ENCODE data around the gene MRGPRG. TPM values are rescaled to one million over a fixed set of nuclear protein-coding genes. Genes with fewer than 3 reads are reported as not detected.

The MRGPRG gene
- polyA plus RNA-seq, 2 of the 4 experiments (the other 2 are of a cell fraction): not detected

GRCh38 chr11:3220521-3221407, 2.2 kb upstream of the MRGPRG start:
- WGBS (ENCODE audit: missing lambda C conversion rate): 33% methylated on average over 18 of the region's 21 CpGs
- no peak overlapping the region for H3K4me2 ChIP-seq
- POLR2A ChIA-PET: no interaction called here
- peaks cover 5% of the 10 kb centered on the region; the same call in 1 of the 3 replicates for H3K4me1 ChIP-seq
- no peak for DNase-seq (ENCODE audit: low read depth in 1 of 2, low spot score in 1 of 2)
- no peak for FAIRE-seq
- H3K4me3 ChIP-seq: no peak overlapping the region
- no peak overlapping the region for H3K27ac ChIP-seq
- no peaks in the 10 kb centered on the region for H3K9me3 ChIP-seq
- CTCF ChIA-PET: interaction anchor here (0.7 to 1.6 kb wide), 2 partner anchors 10 to 231 kb away, joined by 3 read pairs; no protein-coding TSS in a partner anchor
- ATAC-seq: no peak
- TF ChIP-seq HDAC2 (IDR thresholded peaks at IDR 0.05): no peak
- no peak for TF ChIP-seq SMC3 (IDR thresholded peaks at IDR 0.05)
- TF ChIP-seq FOSL2 (IDR thresholded peaks at IDR 0.05): no peak
- no peak for TF ChIP-seq FOSL2 (CRISPR knock-in tag; IDR thresholded peaks at IDR 0.05)
- peak; percentile 32 for TF ChIP-seq ZFP36 (IDR thresholded peaks at IDR 0.05; ENCODE audit: borderline replicate concordance, partially characterized antibody)
- no peak for TF ChIP-seq MAZ (IDR thresholded peaks at IDR 0.05; ENCODE audit: borderline replicate concordance, low read depth, low read length)

- no peak for TF ChIP-seq MAFK (IDR thresholded peaks at IDR 0.05; ENCODE audit: partially characterized antibody)
- TF ChIP-seq ZC3H11A (IDR thresholded peaks at IDR 0.05): no peak
- TF ChIP-seq TFCP2L1 (CRISPR knock-in tag; IDR thresholded peaks at IDR 0.05): no peak
- no peak for TF ChIP-seq ELK1 (IDR thresholded peaks at IDR 0.05; ENCODE audit: low read depth, low read length)
- no peak for TF ChIP-seq CBX8 (IDR thresholded peaks at IDR 0.05)
- no peak for TF ChIP-seq RFX5 (IDR thresholded peaks at IDR 0.05)
- TF ChIP-seq RARB (CRISPR knock-in tag; IDR thresholded peaks at IDR 0.05): no peak
- no peak for TF ChIP-seq E2F6 (IDR thresholded peaks at IDR 0.05; ENCODE audit: borderline replicate concordance, low read depth)
- no peak for TF ChIP-seq NR3C1 (IDR thresholded peaks at IDR 0.05)
- no peak for TF ChIP-seq FOSB (CRISPR knock-in tag; IDR thresholded peaks at IDR 0.05)
- TF ChIP-seq FOXS1 (CRISPR knock-in tag; IDR thresholded peaks at IDR 0.05): no peak
- no peak for TF ChIP-seq HOXB13 (CRISPR knock-in tag; IDR thresholded peaks at IDR 0.05; ENCODE audit: low read depth)
- TF ChIP-seq BHLHE40 (IDR thresholded peaks at IDR 0.05; ENCODE audit: low read depth, low read length): no peak
- TF ChIP-seq, protein P1, sequence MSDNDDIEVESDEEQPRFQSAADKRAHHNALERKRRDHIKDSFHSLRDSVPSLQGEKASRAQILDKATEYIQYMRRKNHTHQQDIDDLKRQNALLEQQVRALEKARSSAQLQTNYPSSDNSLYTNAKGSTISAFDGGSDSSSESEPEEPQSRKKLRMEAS (IDR thresholded peaks at IDR 0.05): no peak
- no peak for TF ChIP-seq MAZ (IDR thresholded peaks at IDR 0.05; ENCODE audit: borderline replicate concordance, low read depth, low read length)
- no peak for TF ChIP-seq RNF2 (IDR thresholded peaks at IDR 0.05; ENCODE audit: borderline replicate concordance, low read depth)
- TF ChIP-seq HOXB5 (CRISPR knock-in tag; IDR thresholded peaks at IDR 0.05): no peak
- no peak for TF ChIP-seq HOXA7 (CRISPR knock-in tag; IDR thresholded peaks at IDR 0.05)
- TF ChIP-seq CEBPB (IDR thresholded peaks at IDR 0.05): no peak
- Histone ChIP-seq H3K4me1 (peaks cover 5% of the 10 kb centered on the region; the same call in 1 of the 3 replicates), H3K27ac (no peak overlapping the region), H3K4me2 (no peak overlapping the region), H3K9me3 (no peaks in the 10 kb centered on the region), H3K4me3 (no peak overlapping the region)
- CTCF ChIA-PET: interaction anchor here (0.5 to 0.7 kb wide), 2 partner anchors 9 to 250 kb away, joined by 3 to 4 read pairs; no protein-coding TSS in a partner anchor
- no peak for DNase-seq (ENCODE audit: low read depth in 1 of 2, low spot score in 1 of 2)
- POLR2A ChIA-PET: no interaction called here
- WGBS (ENCODE audit: missing lambda C conversion rate): 19% methylated on average over 5 of the region's 11 CpGs
- FAIRE-seq: no peak
- ATAC-seq: no peak
Observed at GRCh38 chr11:3220101-3220500, 1.5 kb upstream of the MRGPRG start.
